IPS-15b (cell line): ENCODE data around the gene SLC6A9.

Source experiments
- H3K27me3 ChIP-seq: one replicate; pipeline ENCODE4 v1.6.1; 2013; ENCODE audit warnings: low read length; ENCODE audit not compliant: control insufficient read depth, insufficient read depth
- H3K36me3 ChIP-seq: one replicate; pipeline ENCODE4 v1.6.1; 2013; ENCODE audit warnings: low read length; ENCODE audit not compliant: control insufficient read depth, insufficient read depth
- H3K4me1 ChIP-seq: one replicate; pipeline ENCODE4 v1.6.1; 2013; ENCODE audit warnings: mild to moderate bottlenecking, low read length; ENCODE audit not compliant: control insufficient read depth, insufficient read depth
- H3K4me3 ChIP-seq: one replicate; pipeline ENCODE4 v1.5.1; 2013; ENCODE audit warnings: low read depth, low read length
- H3K9ac ChIP-seq: one replicate; pipeline ENCODE4 v1.6.1; 2013; ENCODE audit warnings: low read depth, mild to moderate bottlenecking, low read length
- H3K9me3 ChIP-seq: one replicate; pipeline ENCODE4 v1.6.1; 2013; ENCODE audit warnings: mild to moderate bottlenecking, low read length; ENCODE audit not compliant: control insufficient read depth, insufficient read depth

Gene SLC6A9

GRCh38 chr1:44012941-44013609 lies 18.2 kb downstream of the SLC6A9 start:
- no peaks in the 10 kb centered on the region for H3K36me3 ChIP-seq
- H3K9ac ChIP-seq = no peak overlapping the region
- H3K27me3 ChIP-seq = no peaks in the 10 kb centered on the region
- H3K4me1 ChIP-seq = peaks cover 2% of the 10 kb centered on the region
- H3K9me3 ChIP-seq = no peaks in the 10 kb centered on the region
- H3K4me3 ChIP-seq = no peak overlapping the region

DNA sequence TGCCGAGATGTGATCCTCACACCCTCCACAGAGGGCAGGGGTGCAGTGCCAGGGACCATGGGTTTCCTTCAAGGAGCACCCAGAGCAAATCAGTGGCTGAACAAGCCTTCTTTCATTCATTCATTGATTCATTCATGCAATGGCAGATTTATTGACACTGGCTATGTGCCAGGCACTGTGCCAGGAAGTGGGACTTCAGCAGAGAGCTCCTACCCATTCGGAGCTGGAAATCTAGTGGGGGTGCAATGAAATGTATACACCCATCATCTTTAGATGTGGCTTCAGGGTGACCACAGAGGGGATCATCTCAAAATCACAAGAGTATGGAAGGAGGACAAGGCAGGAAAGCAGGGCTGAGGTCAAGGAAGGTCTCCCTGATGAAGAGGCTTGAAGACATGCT lies 18.9 kb downstream of the SLC6A9 start:
- no peaks in the 10 kb centered on the region for H3K27me3 ChIP-seq
- H3K9me3 ChIP-seq = no peaks in the 10 kb centered on the region
- H3K9ac ChIP-seq = no peak overlapping the region
- no peaks in the 10 kb centered on the region for H3K36me3 ChIP-seq
- H3K4me1 ChIP-seq = peaks cover 2% of the 10 kb centered on the region
- no peak overlapping the region for H3K4me3 ChIP-seq

DNA sequence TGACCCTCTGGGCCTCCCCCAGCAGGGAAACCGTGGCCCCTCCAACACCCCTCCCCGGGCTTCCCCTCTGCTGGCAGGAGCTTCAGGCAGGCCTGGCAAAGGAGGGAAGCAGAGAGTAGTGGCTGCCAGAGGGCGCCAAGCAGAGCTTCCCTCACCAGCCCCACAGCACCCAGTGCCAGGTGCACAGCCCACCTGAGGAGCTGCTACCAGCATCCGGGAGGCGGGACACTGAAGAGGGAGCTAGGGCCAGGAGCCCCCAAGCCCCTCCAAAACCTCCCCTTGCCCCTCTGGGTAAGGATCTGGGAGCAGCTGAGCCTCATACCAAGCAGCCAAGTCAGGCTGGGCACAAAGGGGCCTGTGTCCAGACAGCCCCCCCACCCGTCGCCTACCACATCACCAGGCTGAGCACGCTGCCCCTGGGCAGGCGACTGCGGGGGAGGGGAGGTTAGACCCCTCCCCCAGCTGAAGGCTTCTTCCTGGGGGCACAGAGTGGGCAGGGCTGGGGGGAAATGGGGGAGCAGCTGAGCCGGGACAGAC lies 20.3 kb downstream of the SLC6A9 start:
- no peak overlapping the region for H3K4me3 ChIP-seq
- H3K4me1 ChIP-seq = peaks cover 2% of the 10 kb centered on the region
- no peaks in the 10 kb centered on the region for H3K27me3 ChIP-seq
- H3K36me3 ChIP-seq = peaks cover 6% of the 10 kb centered on the region
- H3K9ac ChIP-seq = no peak overlapping the region
- H3K9me3 ChIP-seq = no peaks in the 10 kb centered on the region

GRCh38 chr1:44008259-44008658 lies 23.0 kb downstream of the SLC6A9 start:
- Histone ChIP-seq H3K9me3 (no peaks in the 10 kb centered on the region), H3K9ac (no peak overlapping the region)

GRCh38 chr1:44002606-44003157 lies 28.6 kb downstream of the SLC6A9 start:
- Histone ChIP-seq H3K36me3 (peaks cover 13% of the 10 kb centered on the region), H3K4me3 (no peak overlapping the region), H3K4me1 (no peaks in the 10 kb centered on the region), H3K9me3 (no peaks in the 10 kb centered on the region), H3K27me3 (no peaks in the 10 kb centered on the region), H3K9ac (no peak overlapping the region)

More at GRCh38 chr1:44008259-44008658, 23.0 kb downstream of the SLC6A9 start:
- Histone ChIP-seq H3K4me1 (peaks cover 2% of the 10 kb centered on the region), H3K27me3 (no peaks in the 10 kb centered on the region), H3K36me3 (peaks cover 6% of the 10 kb centered on the region), H3K4me3 (no peak overlapping the region)

GRCh38 chr1:44002165-44002564 lies 29.1 kb downstream of the SLC6A9 start:
- no peak overlapping the region for H3K9ac ChIP-seq
- H3K36me3 ChIP-seq = peaks cover 14% of the 10 kb centered on the region
- no peaks in the 10 kb centered on the region for H3K9me3 ChIP-seq
- no peak overlapping the region for H3K4me3 ChIP-seq
- no peaks in the 10 kb centered on the region for H3K27me3 ChIP-seq
- H3K4me1 ChIP-seq = no peaks in the 10 kb centered on the region

DNA sequence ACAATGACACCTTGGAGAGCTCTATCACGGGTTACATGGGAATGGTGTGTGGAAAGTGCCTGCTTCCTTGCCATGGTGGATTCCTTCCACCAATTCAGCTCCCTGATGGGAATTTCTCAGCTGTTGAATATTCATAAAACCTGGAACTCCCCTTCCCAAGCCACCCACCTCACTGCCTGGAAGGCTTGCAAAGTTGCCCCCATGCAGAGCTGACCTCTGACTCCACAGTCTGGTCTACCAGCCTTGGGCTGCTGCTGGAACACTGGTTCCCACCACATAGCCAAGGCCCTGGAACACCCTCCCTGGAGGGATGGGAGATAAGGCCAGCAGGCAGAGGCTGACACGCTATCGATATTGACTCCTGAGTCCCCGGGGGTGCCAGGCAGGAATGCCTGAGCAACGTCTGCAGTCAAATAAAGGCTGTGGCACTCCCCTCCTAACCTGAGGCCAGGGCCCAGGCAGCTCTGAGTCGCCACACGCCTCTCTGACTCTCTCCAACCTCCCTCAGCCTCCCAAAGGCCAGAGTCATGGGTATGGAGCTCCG lies 31.1 kb downstream of the SLC6A9 start:
- H3K4me3 ChIP-seq = no peak overlapping the region
- no peaks in the 10 kb centered on the region for H3K4me1 ChIP-seq
- H3K9ac ChIP-seq = no peak overlapping the region
- H3K9me3 ChIP-seq = no peaks in the 10 kb centered on the region
- H3K27me3 ChIP-seq = no peaks in the 10 kb centered on the region
- H3K36me3 ChIP-seq = peaks cover 13% of the 10 kb centered on the region

GRCh38 chr1:43999455-43999854 lies 31.8 kb downstream of the SLC6A9 start:
- no peaks in the 10 kb centered on the region for H3K27me3 ChIP-seq
- no peaks in the 10 kb centered on the region for H3K9me3 ChIP-seq
- no peak overlapping the region for H3K9ac ChIP-seq
- peaks cover 13% of the 10 kb centered on the region for H3K36me3 ChIP-seq
- no peak overlapping the region for H3K4me3 ChIP-seq
- peaks cover 3% of the 10 kb centered on the region for H3K4me1 ChIP-seq

GRCh38 chr1:43998000-43998378 lies 33.3 kb downstream of the SLC6A9 start:
- peaks cover 3% of the 10 kb centered on the region for H3K4me1 ChIP-seq

DNA sequence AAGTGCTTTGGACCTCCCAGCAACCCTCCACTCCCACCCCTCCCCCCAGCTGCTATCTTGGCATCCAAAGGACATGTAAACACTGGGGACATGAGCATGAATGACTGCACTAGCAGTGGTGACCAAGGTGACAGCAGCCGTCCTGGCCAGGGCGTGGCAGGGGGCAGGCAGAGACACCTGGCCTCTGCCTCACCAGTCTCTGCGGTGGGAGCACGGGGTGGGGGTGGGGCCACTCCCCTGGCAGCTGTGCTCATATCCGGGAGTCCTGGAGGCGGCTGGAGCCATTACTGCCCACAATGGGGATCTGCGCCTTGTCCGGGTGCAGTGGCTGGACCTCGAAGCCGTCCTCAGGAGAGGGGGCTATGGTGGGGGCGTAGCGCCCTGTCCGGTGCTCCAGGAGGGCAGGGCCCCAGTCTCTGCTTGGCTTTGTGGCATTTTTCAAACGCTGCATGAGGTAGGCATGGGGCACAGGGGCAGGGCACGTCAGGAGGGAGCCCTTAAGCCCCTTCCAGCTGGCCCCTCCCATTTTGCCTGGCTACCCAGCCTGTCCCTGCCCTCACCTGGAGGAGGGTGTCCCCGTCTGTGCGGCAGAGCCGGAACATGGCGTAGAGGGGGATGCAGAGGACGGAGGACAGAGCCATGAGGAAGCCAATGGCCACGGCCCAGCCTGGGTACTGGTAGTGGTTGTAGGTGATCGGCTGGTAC lies 33.8 kb downstream of the SLC6A9 start:
- H3K4me1 ChIP-seq = peaks cover 6% of the 10 kb centered on the region
- no peak overlapping the region for H3K4me3 ChIP-seq
- H3K9me3 ChIP-seq = no peaks in the 10 kb centered on the region
- no peaks in the 10 kb centered on the region for H3K27me3 ChIP-seq
- H3K9ac ChIP-seq = no peak overlapping the region
- H3K36me3 ChIP-seq = peaks cover 13% of the 10 kb centered on the region

More at GRCh38 chr1:43998000-43998378, 33.3 kb downstream of the SLC6A9 start:
- Histone ChIP-seq H3K36me3 (peaks cover 13% of the 10 kb centered on the region), H3K4me3 (no peak overlapping the region), H3K27me3 (no peaks in the 10 kb centered on the region), H3K9me3 (no peaks in the 10 kb centered on the region), H3K9ac (no peak overlapping the region)

DNA sequence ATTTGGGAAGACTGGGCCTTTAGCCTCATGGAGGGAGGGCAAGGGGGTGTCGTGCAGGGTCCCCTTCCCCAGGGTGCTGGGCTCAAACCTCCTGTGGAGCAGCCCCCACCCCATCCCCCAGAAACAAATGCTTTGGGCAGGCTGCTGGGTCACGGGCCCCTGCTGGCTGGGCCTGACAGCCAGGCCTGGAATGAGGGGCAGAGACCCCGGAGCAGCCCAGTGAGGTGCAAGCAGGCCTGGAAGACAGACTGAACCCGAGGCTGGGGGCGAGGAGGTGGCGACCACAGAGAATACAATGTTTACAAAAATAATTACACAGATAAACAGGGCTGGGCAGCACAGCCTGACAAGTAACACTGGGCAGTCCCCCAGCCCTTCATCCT lies 34.5 kb downstream of the SLC6A9 start:
- Histone ChIP-seq H3K36me3 (peaks cover 13% of the 10 kb centered on the region), H3K4me3 (no peak overlapping the region), H3K27me3 (no peaks in the 10 kb centered on the region), H3K9me3 (no peaks in the 10 kb centered on the region), H3K9ac (peak overlapping the region; percentile 47), H3K4me1 (peaks cover 7% of the 10 kb centered on the region)
